NT2/D1 (cell line): ENCODE results near the gene DPF1.
"Not testable (repeated sequence)": the region's sequence is repeated elsewhere in the genome, so short reads cannot be mapped to it uniquely, and the experiment has no call there.

Source experiments
- DNase-seq: peaks from one replicate; pipeline ENCODE4 v3.0.0-alpha.2; 2011; ENCODE audit warnings: low read depth, low spot score
- H3K27me3 ChIP-seq: 2 replicates; pipeline ENCODE4 v1.6.0; 2011; ENCODE audit warnings: mild to moderate bottlenecking; ENCODE audit not compliant: insufficient read length, insufficient read depth
- H3K36me3 ChIP-seq: 2 replicates; pipeline ENCODE4 v1.6.1; 2011; ENCODE audit warnings: mild to moderate bottlenecking, low read length, mixed read lengths; ENCODE audit not compliant: insufficient read depth, insufficient read length
- H3K4me1 ChIP-seq: 2 replicates; pipeline ENCODE4 v1.5.1; 2011; ENCODE audit not compliant: insufficient read depth, insufficient read length
- H3K4me3 ChIP-seq: 2 replicates; pipeline ENCODE4 v1.5.1; 2011; ENCODE audit warnings: low read depth; ENCODE audit not compliant: insufficient read length
- H3K9ac ChIP-seq: 2 replicates; pipeline ENCODE4 v1.6.0; 2011; ENCODE audit warnings: low read depth; ENCODE audit not compliant: insufficient read length
- H3K9me3 ChIP-seq: 2 replicates; pipeline ENCODE4 v1.5.1; 2011; ENCODE audit warnings: mild to moderate bottlenecking, low read length; ENCODE audit not compliant: insufficient read depth
- SUZ12 ChIP-seq: IDR thresholded peaks from 2 replicates; pipeline ENCODE4 v1.6.1; 2011; ENCODE audit not compliant: insufficient read length, insufficient read depth; ENCODE audit errors: extremely low read depth
- YY1 ChIP-seq: IDR thresholded peaks from 2 replicates; pipeline ENCODE4 v1.6.1; 2011; ENCODE audit not compliant: insufficient read length, insufficient read depth
- ZNF274 ChIP-seq: IDR thresholded peaks from 2 replicates; pipeline ENCODE4 v1.6.1; 2011; ENCODE audit warnings: mild to moderate bottlenecking, low read depth, low read length

The DPF1 gene

DNA sequence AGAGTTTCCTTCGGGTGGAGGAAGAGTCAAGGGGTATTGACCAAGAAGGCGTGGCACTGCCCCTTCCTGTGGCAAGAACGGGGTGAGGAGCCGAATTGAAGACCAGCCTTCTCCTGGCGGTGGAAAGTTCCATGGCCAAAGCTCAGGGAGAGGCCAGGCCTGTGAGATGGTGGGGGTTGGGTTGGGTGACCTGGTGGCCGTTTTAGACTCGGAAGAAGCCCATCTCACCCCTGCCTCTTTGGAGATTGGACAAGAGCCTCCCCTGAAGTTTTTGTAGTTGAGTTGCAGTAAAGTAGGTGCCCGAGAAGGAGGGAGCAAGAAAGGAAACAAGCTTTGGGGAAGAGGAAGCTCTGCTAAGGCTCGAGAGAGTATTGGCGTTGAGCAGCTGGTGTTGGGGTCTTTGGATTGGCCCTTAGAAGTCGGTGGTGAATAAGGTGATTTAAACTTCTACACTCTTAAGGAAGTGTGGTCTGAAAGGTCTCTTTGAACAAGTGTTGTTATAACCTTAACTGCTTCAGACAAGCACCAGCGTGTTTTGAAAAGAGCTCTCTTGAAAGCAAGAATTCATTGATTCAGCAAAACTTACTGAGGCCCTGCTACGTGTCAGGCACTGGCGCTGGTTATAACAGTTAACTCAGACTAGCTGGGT lies 41.3 kb upstream of the DPF1 start:
- Histone ChIP-seq H3K4me3 (peak overlapping the region; percentile 82), H3K27me3 (no peaks in the 10 kb centered on the region), H3K9me3 (no peaks in the 10 kb centered on the region), H3K9ac (peak overlapping the region; percentile 94), H3K36me3 (peaks cover 3% of the 10 kb centered on the region), H3K4me1 (peaks cover 13% of the 10 kb centered on the region)
- DNase-seq, result no peak
- TF ChIP-seq SUZ12, result no peak
- no peak for TF ChIP-seq YY1
- no peak for TF ChIP-seq ZNF274

GRCh38 chr19:38264486-38265212 lies 40.6 kb upstream of the DPF1 start, which contains the start of gene SPINT2:
Gene SPINT2 (plus strand): TSS chr19:38264573. CDS start chr19:38264893, 320 bp downstream.
- no peaks in the 10 kb centered on the region for H3K9me3 ChIP-seq
- no peaks in the 10 kb centered on the region for H3K27me3 ChIP-seq
- peak within 1 kb of the TSS; percentile 94 for H3K9ac ChIP-seq
- peaks cover 3% of the 10 kb centered on the region for H3K36me3 ChIP-seq
- TF ChIP-seq ZNF274 (no peak), SUZ12 (no peak)
- no peak for DNase-seq
- peaks cover 13% of the 10 kb centered on the region for H3K4me1 ChIP-seq
- peak within 1 kb of the TSS; percentile 82 for H3K4me3 ChIP-seq

- peak overlapping the region; percentile 94 for H3K9ac ChIP-seq
- H3K27me3 ChIP-seq, result no peaks in the 10 kb centered on the region
- H3K4me1 ChIP-seq, result peaks cover 13% of the 10 kb centered on the region
- H3K4me3 ChIP-seq, result peak overlapping the region; percentile 82
- DNase-seq, result no peak
- H3K36me3 ChIP-seq, result peaks cover 3% of the 10 kb centered on the region
- H3K9me3 ChIP-seq, result no peaks in the 10 kb centered on the region
- no peak for TF ChIP-seq SUZ12
- TF ChIP-seq YY1, result no peak
- no peak for TF ChIP-seq ZNF274
Measured at GRCh38 chr19:38263689-38264485, 39.9 kb upstream of the DPF1 start.

DNA sequence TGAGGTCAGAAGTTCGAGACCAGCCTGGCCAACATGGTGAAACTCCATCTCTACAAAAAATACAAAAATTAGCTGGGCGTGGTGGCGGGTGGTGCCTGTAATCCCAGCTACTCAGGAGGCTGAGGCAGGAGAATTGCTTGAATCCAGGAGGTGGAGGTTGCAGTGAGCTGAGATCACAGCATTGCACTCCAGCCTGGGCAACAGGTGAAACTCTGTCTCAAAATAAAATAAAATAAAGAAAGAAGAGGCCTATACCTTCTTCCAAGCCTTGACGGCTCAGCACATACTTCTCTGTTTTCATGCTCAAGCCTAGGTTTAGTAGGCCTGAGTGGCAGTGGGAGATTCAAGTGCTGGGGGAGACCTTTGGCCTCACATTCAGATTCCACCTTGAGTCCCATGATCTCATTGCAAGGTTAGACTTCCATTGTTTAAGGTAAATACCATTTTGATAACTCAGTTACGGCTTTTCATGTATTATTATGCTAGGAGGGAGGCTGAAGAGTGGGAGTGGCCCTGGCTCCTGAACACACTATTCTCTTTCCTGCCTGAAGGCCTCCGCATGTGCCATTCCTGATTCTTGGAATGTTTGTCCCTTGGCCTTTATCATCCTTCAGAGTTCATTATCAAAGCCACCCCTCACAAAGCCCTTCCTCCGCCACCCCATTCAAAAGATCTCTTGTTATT lies 38.7 kb upstream of the DPF1 start:
- TF ChIP-seq YY1 (no peak), ZNF274 (no peak), SUZ12 (no peak)
- no peaks in the 10 kb centered on the region for H3K9me3 ChIP-seq
- H3K9ac ChIP-seq, result no peak overlapping the region
- no peak overlapping the region for H3K4me3 ChIP-seq
- no peaks in the 10 kb centered on the region for H3K27me3 ChIP-seq
- no peak for DNase-seq
- H3K4me1 ChIP-seq, result peaks cover 9% of the 10 kb centered on the region
- H3K36me3 ChIP-seq, result no peaks in the 10 kb centered on the region

- H3K4me1 ChIP-seq, H3K4me3 ChIP-seq, DNase-seq, H3K9me3 ChIP-seq, H3K36me3 ChIP-seq, H3K9ac ChIP-seq, H3K27me3 ChIP-seq: not testable (repeated sequence)
Measured at GRCh38 chr19:38261942-38262341, 37.9 kb upstream of the DPF1 start.

GRCh38 chr19:38255383-38256014 lies 31.5 kb upstream of the DPF1 start:
- H3K9me3 ChIP-seq, result no peaks in the 10 kb centered on the region
- peaks cover 4% of the 10 kb centered on the region for H3K27me3 ChIP-seq
- TF ChIP-seq YY1 (no peak), ZNF274 (no peak), SUZ12 (no peak)
- peak overlapping the region; percentile 85 for H3K9ac ChIP-seq
- peak overlapping the region; percentile 56 for H3K4me3 ChIP-seq
- H3K4me1 ChIP-seq, result peaks cover 23% of the 10 kb centered on the region
- H3K36me3 ChIP-seq, result peaks cover 16% of the 10 kb centered on the region
- DNase-seq, result no peak
